HEK293T (cell line): ENCODE results near the gene CDH10.

ENCODE experiments used
- ARNT ChIP-seq: fragments of 450-650 bp; IDR thresholded peaks from 2 replicates; pipeline ENCODE4 v1.6.1; 2017; ENCODE audit warnings: mild to moderate bottlenecking
- BHLHE40 ChIP-seq: fragments of 450-650 bp; IDR thresholded peaks from 2 replicates; pipeline ENCODE4 v1.6.1; 2016; ENCODE audit warnings: mild to moderate bottlenecking, moderate library complexity, borderline replicate concordance
- CTBP1 ChIP-seq: fragments of 450-650 bp; IDR thresholded peaks from 2 replicates; pipeline ENCODE4 v1.6.1; 2016; ENCODE audit warnings: borderline replicate concordance
- SP1 ChIP-seq: fragments of 450-650 bp; IDR thresholded peaks from 2 replicates; pipeline ENCODE4 v1.6.1; 2017
- TARDBP ChIP-seq: fragments of 450-650 bp; IDR thresholded peaks from 2 replicates; pipeline ENCODE4 v1.6.1; 2016
- TF ChIP-seq, protein P1 (sequence below): fragments of 450-650 bp; IDR thresholded peaks from 2 replicates; pipeline ENCODE4 v1.6.1; 2016

DNA sequence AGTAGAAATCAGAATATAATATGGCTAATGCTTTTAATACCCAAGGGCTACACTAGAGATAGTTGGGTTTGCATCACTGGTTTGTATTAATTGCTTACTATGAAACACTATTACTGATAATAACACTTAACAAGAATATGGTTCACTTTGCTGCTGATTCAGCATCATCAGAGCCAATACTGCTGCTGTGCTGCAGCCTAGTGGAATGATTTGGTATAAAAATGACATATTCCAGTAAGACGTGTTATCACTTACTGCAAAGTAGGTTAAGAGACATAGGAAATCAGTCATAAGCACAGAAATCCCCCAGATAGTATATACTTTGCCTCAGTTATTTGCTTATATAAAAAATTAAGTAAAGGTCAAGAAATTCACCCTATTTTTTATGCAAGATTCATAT lies 2.8 kb downstream of the CDH10 start:
- TF ChIP-seq SP1 (no peak), BHLHE40 (no peak), ARNT (no peak), TARDBP (no peak), CTBP1 (no peak)
- TF ChIP-seq, protein P1, sequence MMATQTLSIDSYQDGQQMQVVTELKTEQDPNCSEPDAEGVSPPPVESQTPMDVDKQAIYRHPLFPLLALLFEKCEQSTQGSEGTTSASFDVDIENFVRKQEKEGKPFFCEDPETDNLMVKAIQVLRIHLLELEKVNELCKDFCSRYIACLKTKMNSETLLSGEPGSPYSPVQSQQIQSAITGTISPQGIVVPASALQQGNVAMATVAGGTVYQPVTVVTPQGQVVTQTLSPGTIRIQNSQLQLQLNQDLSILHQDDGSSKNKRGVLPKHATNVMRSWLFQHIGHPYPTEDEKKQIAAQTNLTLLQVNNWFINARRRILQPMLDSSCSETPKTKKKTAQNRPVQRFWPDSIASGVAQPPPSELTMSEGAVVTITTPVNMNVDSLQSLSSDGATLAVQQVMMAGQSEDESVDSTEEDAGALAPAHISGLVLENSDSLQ = no peak
